ENCODE results near the gene KCNJ10. TPM values are rescaled to one million over a fixed set of nuclear protein-coding genes. Genes with fewer than 3 reads are reported as not detected.
A peak's percentile ranks its signal among the peaks of the same experiment; 100 is the strongest.

The KCNJ10 gene
- total RNA-seq, 4 donors from 2014 or later: 6.5 to 13.5 (median 8.8) TPM

- WGBS, 2 donors: 33 to 42% methylated on average over 14 to 15 of the region's 15 CpGs
- H3K9me3 ChIP-seq: no peaks in the 10 kb centered on the region
- H3K27me3 ChIP-seq: no peaks in the 10 kb centered on the region
- no peak for TF ChIP-seq POLR2A (IDR thresholded peaks at IDR 0.05)
- TF ChIP-seq CTCF (IDR thresholded peaks at IDR 0.05): peak in 1 of 5 experiments; percentile 5
- no peak for TF ChIP-seq EP300 (IDR thresholded peaks at IDR 0.05)
- H3K4me1 ChIP-seq: peaks cover 0 to 57% (median 7%) of the 10 kb centered on the region in 4 donors
- peak overlapping the region; percentile 62 to 85 (median 72) for H3K27ac ChIP-seq
- DNase-seq (ENCODE audit: low spot score in 2 of 2): no peak
- H3K36me3 ChIP-seq: no peaks in the 10 kb centered on the region
- H3K4me3 ChIP-seq: no peak overlapping the region
These were observed 8.4 kb downstream of the KCNJ10 start for GRCh38 chr1:160061369-160062229.

GRCh38 chr1:160058087-160058486, 11.9 kb downstream of the KCNJ10 start:
- peaks cover 0 to 33% (median 4%) of the 10 kb centered on the region in 4 donors for H3K4me1 ChIP-seq
- WGBS, 2 donors: 38 to 44% methylated on average over 2 of the region's 2 CpGs

GRCh38 chr1:160056648-160057169, 13.3 kb downstream of the KCNJ10 start:
- Histone ChIP-seq H3K4me1 (peaks cover 0 to 23% (median 3%) of the 10 kb centered on the region in 4 donors), H3K4me3 (no peak overlapping the region), H3K27ac (no peak overlapping the region), H3K27me3 (peaks cover 0 to 5% of the 10 kb centered on the region in 2 donors), H3K9me3 (no peaks in the 10 kb centered on the region), H3K36me3 (no peaks in the 10 kb centered on the region)
- WGBS, 2 donors: 82 to 86% methylated on average over 1 of the region's 1 CpG
- TF ChIP-seq CTCF (IDR thresholded peaks at IDR 0.05): no peak
- TF ChIP-seq EP300 (IDR thresholded peaks at IDR 0.05): no peak
- no peak for TF ChIP-seq POLR2A (IDR thresholded peaks at IDR 0.05)
- no peak for DNase-seq (ENCODE audit: low spot score in 2 of 2)

More at GRCh38 chr1:160058087-160058486, 11.9 kb downstream of the KCNJ10 start:
- no peak for DNase-seq (ENCODE audit: low spot score in 2 of 2)
- H3K4me3 ChIP-seq: no peak overlapping the region
- no peaks in the 10 kb centered on the region for H3K9me3 ChIP-seq
- no peaks in the 10 kb centered on the region for H3K36me3 ChIP-seq
- TF ChIP-seq POLR2A (IDR thresholded peaks at IDR 0.05): no peak
- TF ChIP-seq EP300 (IDR thresholded peaks at IDR 0.05): no peak
- TF ChIP-seq CTCF (IDR thresholded peaks at IDR 0.05): peak in 1 of 5 experiments; percentile 6
- peaks cover 0 to 5% of the 10 kb centered on the region in 2 donors for H3K27me3 ChIP-seq
- no peak overlapping the region for H3K27ac ChIP-seq

GRCh38 chr1:160053548-160054365, 16.2 kb downstream of the KCNJ10 start:
- no peaks in the 10 kb centered on the region for H3K9me3 ChIP-seq
- peaks cover 0 to 19% (median 3%) of the 10 kb centered on the region in 4 donors for H3K4me1 ChIP-seq
- WGBS, 2 donors: 48 to 52% methylated on average over 7 of the region's 7 CpGs
- no peak overlapping the region for H3K27ac ChIP-seq
- H3K36me3 ChIP-seq: no peaks in the 10 kb centered on the region
- no peak for TF ChIP-seq CTCF (IDR thresholded peaks at IDR 0.05)
- no peak for DNase-seq (ENCODE audit: low spot score in 2 of 2)
- H3K4me3 ChIP-seq: no peak overlapping the region
- peaks cover 0 to 5% of the 10 kb centered on the region in 2 donors for H3K27me3 ChIP-seq
